Stimulated activated CD8-positive, alpha-beta memory T cell treated with anti-CD3 and anti-CD28 coated beads, Interleukin-15, amount 100 ng/mL, for 24 hours (primary cell): Measurements from ENCODE around the gene RRP15.
A peak's percentile ranks its signal among the peaks of the same experiment; 100 is the strongest.

ENCODE experiments used
- DNase-seq: peaks from one replicate; pipeline ENCODE4 v3.0.0-alpha.2; 2020; ENCODE audit warnings: low read depth

The RRP15 gene, protein sequence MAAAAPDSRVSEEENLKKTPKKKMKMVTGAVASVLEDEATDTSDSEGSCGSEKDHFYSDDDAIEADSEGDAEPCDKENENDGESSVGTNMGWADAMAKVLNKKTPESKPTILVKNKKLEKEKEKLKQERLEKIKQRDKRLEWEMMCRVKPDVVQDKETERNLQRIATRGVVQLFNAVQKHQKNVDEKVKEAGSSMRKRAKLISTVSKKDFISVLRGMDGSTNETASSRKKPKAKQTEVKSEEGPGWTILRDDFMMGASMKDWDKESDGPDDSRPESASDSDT

DNA sequence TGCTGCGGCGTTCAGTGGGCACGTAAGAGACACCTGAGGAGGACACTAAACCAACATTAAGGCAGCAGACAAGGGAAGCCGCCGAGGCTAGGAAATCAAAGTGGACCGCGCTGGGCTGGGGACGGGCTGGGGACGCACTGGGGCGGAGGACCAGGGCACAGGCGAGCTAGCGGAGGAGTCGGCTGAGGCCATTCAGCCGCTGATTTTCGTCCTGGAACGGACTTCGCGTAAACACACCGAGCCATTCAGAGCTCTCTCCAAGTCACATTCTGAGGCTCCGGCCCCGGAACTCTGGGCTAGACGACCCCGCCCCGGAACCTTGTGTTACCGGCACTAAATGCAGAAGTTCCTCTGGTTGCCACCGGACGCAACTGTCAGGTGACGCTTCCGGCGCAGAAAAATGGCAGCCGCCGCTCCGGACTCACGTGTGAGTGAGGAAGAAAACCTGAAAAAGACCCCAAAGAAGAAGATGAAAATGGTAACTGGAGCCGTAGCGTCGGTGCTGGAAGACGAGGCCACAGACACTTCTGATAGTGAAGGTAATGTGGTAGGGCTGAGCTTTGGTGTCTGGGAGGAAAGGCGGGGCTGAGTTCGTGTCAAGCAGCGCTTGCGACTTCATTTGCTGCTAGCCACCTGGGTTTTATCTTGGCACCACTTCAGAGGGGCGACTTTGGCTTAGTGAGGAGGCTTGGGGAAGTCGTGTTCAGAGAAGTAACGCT is at the start of gene RRP15:
TSS of gene RRP15 (plus strand) at position 377 of the 719 bp plus-strand sequence. CDS start at position 401, 24 bp downstream.
- peak; percentile 77 for DNase-seq

DNA sequence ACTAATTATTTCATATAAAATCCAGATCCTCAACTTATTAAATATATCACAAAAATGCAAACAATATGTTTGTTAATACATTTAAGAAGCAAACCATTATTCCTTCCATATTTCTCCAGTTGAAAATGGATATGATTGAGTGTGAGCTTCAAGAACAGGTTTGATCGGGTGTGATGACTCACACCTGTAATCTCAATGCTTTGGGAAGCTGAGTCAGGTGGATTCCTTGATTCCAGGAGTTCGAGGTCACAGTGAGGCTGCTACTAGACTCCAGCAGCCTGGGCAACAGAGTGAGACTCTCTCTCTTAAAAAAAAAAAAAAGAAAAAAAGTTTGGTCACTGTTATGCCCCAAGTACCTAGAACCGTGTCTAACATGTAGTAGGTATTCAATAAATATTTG is 42.9 kb upstream of the RRP15 start:
- no peak for DNase-seq

DNA sequence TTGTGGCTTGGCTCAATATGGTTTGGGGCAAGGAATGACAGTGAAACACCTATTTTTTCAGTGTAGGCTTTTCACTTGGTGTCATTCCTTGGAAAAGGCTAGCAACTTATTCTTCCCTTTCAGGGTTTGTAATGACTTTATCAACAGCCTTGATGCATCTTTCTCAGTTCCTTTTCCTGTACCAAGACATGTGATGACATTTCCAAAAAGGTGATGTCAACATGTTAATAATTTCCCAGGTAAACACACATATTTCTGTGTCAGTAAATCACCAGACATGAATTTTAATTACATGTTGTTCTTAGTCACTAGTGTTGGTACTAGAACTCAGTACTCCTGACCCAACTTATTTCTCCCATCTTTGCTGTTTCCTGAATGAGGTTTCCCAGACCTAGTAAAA is 37.8 kb upstream of the RRP15 start:
- DNase-seq: no peak

DNA sequence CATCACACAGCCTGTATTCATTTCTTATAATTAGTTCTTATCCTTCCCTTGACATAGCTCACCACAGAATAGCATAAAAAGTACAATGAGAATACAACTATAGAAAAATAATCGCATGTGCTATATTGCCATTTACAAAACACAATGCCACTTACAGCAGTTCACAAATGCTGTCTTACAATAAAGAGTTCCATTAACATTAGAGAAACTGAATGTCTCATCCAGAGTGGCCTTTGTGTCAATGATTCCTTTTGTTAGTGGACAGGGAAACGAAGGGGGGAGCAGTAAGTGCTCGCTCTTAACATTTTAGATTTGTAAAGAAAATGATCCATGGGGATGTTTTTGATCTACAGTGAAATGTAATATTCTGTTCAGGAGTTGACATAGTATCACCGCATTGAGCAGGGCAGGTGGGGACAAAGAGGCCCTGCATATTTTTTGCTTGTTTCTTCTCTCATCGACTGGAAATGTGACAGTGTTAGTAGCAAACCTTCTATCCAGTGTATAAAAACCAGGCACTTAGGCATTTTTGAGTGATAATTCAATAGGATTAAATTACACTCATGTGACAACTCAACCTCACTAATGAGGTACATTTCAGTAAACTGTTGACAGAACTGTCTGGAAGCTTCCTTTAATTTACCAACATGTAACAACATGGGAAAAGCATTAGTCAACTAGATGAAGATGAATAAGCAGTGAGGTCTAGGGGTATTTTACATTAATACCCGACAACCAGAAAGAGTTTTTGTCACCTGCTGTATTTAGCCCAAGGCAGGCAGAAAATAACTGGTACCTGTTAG is 35.6 kb upstream of the RRP15 start:
- no peak for DNase-seq

DNA sequence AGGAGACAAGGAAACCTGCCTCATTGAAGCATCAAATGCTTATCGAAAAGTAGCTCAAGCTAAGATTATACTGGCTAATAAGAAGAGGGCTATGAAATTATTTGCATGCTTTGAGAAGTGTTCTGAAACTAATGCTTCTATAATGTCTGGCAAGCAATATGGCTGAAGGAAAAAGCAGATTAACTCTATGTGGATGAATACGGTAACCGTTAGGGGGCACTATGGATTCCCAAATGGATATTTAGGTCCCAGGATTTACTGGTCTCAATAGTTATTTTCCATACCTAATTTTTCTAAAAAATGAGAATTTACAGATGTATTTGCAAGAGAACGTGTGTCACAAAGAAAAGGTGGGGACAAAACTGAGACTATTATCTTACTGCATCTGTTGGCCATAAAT is 34.6 kb upstream of the RRP15 start:
- DNase-seq: no peak

DNA sequence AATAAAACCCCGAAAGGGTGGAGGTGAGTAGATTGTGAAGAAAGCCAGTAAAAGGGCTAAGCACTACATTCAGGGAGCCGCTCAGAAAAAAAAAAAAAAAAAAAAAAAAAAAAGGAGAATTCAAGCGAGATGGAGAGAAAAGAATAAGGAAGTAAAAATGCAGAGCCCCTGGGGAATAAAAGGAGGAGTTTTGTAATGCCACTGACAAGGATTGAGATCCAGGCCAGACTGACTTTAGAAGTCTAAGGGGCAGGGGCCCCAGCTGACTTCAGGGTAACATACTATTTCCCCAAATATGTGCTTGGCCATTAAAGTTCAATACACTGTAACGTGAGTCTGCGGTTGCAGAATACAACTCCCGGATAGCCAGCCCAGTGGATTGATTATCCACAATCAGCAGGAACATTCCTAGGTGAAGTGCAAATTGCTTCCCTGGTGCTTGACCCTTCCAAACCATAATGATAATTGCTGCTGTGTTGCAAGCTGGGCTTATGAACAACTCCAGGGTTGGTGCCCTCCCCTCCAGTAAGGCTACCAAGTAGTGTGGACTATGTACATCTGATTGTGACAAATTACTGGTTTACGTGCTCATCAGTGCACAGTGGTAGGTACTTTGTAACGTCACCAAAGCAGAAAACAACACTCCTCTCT is 30.7 kb upstream of the RRP15 start:
- no peak for DNase-seq

DNA sequence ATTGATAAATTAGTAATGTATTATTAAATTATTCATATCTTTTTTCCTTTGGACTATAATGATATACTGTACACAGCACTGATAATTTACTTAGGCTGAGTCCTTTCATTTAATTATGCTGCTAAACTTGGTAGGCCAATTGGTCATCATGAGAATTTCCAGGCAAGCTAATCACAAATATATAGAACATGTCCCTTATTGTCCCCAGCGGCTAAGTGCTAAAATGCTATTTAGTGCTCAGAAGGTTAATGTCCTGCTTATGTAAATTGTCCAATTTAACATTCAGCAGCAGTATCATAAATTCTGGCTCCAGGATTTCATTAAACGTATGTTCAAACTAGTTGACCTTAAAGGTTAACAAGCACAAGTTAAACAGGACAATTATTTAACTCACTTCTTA is 30.0 kb upstream of the RRP15 start:
- DNase-seq: no peak

DNA sequence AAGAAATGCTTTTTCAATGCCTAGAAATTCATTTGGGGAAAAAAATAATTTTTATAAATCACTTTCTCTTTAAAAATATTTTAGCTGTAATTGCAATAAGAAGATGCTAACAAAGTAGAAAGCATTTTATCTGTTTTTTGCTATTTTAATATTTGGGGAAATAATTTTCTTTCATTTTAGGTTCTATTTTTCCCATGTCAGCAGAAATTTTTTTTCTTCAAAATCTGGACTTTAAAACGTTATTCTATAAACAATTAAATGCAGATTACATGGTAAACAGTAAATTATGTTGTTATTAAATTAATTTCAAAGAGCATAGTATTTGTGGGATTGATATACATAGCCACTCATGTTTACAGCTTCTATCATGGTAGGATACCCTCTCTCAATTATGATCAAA is 27.7 kb upstream of the RRP15 start:
- DNase-seq: no peak

DNA sequence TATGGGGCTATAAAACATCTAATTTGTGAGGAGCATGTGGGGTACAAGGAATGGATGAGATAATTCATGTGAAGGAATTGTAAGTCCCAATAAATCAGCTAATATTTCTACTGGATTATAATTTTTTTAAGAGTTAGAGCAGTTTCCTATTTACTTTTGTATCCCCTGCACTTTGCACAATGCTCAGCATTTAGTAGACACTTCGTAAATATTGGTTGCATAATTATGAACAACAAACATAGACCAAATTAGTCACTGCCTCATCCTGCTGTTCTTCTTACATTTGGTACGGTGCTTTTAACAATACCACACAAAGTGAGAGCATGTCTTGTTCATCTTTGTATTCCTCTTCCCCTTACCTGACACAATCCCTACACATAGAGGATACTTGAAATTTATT is 27.1 kb upstream of the RRP15 start:
- no peak for DNase-seq

DNA sequence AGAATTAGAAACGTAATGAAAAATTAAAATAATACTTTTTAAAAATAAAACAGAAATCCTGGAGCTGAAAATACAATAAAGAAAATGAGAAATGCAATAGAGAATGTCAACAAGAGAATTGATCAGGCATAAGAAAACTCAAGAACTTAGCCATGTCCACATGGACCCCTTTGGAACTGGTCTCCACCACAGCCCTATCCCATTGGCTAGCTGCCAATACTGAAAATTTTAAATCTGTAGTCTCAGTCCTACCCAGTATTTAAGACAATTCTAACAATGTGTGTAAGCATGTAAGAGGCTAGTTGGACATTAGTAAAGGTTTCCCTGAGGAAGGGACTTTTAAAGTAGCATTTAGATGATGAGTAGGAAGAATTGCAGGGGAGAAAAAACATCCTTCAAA is 25.8 kb upstream of the RRP15 start:
- no peak for DNase-seq

DNA sequence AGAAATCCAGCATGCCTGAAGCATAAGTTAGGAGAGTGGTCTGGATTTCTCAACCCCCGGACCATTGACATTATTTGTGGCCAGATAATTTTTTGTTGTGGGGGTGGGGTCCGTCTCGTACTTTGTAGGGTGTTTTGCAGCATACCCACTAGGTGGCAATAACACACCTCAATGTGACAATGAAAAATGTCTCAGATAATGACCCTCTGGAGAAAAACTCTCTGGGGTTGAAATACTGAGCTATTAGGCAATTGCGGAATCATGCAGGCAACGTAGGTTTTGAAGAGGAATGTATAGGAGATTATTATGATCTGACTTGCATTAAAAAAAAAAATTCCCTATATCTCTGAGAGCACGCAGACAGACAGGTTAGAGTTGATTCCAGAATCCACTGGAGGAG is 25.3 kb upstream of the RRP15 start:
- no peak for DNase-seq

DNA sequence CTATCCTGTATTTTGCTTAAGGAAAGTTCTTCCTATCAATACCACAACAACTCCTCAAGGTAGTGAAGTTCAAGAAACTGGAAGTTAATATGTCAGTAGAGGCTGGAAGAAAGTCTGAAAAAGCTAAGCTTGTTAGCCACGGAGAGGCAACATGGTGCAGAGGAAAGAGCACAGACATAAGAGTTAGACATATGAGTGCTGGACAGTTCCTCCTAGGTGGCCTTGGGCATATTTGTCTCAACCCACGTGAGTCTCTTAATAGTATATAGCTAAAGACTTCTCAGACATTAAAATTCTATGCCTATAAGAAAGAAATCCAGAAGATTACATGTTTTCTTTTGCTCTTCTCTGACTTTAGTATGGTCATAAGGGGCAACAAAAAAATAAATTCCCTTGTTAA is 22.8 kb upstream of the RRP15 start:
- DNase-seq: no peak

DNA sequence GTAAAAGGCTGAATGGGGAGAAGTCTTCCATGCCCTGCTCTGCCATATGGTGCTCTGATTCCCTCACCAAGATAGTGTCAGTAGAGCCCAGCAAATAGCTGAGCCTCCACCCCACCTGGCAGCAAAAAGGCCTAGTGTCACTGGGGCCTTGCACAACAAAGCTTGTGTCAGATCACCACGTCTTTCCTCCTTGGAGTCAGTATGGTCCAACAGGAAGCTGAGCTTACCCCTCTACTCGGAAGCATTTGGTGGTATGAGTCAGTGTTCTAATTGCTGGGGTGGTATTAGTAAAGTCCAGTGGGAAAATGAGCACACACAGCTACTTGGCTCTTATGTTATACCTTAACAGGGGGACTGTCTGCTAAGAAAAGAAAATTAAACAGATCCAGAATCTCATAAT is 18.7 kb upstream of the RRP15 start:
- no peak for DNase-seq

DNA sequence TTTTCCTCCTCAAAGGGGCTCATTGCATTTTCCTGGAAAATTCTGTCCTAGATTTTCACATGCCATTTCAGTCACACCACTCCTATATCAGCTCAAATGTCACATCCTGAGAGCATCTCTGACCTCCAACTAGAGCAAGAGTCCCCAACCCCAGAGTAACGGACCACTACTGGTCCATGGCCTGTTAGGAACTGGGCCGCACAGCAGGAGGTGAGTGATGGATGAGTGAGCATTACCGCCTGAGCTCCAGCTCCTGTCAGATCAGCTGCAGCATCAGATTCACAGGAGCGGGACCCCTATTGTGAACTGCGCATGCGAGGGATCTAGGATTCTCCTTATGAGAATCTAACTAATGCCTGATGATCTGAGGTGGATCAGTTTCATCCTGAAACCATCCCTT is 12.7 kb upstream of the RRP15 start:
- no peak for DNase-seq

DNA sequence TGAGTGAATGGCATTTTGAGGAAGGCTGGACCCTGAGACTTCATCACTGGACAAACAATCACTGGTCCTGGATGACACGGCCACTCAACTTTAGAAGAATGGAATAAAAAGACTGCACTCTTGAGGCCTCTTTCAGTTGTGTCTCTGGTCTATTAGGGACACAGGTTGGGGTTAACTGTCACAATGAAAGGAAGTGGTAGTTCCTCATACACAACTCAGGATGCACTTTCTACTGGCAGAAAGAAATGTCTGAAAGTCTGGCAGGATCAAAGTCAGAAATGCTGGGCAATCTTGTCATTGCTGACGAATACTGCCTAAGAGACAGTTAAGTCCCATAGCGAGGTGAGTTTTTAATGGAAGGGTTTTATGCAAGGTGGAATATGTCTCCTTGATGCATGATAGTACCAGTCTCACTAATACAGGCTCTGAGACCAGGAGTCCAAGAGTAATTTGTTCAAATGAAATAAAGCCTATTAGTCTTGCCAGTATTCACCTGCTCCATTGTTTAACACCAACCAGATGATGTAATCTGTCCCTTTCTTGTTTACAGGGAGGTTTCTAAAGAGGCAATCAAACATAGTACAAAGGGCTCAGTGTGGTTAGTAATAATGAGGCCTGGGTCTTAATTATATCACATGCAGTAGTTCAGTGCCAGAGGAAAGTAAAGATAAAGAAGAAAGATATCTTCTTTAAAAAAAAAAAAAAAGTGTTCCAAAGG is 11.2 kb upstream of the RRP15 start:
- no peak for DNase-seq

DNA sequence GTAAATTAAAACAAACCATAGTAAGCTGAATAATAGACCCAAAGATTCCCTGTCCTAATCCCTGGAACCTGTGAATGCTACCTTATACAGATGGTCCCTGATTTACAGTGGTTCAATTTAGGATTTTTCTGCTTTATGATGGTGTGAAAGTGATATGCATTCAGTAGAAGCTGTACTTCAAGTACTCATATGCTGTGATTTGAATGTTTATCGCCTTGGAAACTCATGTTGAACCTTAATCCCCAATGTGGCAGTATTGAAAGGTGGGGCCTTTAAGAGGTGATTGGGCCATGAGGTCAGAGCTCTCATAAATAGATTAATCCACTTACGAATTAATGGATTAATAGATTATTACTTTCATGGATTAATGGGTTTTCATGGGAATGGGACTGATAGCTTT is 10.6 kb upstream of the RRP15 start:
- DNase-seq: no peak

DNA sequence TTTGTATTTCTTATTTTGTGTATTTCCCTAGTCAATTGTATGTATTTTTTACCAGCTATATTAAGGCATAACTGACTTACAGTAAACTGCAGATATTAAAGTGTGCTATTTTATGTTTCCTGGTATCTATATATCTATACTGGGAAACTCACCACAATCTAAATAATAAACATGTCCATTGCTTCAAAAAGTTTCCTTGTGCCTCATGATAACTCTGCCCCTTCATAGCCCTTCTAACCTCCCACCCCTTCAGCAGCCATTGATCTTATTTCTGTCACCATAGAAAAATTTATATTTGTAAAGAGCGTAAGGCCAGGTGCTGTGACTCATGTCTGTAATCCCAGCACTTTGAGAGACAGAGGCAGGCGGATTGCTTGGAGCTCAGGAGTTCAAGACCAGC is 9.3 kb upstream of the RRP15 start:
- no peak for DNase-seq

DNA sequence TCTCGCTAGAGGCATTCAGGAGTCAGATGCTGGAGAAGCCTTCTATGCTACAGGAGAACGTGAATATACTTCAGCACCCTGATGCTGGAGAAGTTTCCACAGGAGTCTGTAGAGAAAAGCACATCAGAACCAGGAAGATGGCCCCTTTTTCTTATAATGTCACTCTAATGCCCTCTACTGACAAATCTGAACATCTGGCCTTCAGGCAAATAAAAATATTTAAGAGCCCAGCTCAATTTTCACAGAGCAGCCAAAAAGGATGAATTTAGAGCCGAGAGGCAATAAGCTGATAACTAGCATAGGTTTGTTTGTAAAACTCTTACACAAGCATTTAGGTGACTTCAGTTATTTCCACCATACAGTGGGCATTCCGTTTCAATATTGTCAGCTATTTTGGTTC is 3.8 kb upstream of the RRP15 start:
- DNase-seq: no peak

DNA sequence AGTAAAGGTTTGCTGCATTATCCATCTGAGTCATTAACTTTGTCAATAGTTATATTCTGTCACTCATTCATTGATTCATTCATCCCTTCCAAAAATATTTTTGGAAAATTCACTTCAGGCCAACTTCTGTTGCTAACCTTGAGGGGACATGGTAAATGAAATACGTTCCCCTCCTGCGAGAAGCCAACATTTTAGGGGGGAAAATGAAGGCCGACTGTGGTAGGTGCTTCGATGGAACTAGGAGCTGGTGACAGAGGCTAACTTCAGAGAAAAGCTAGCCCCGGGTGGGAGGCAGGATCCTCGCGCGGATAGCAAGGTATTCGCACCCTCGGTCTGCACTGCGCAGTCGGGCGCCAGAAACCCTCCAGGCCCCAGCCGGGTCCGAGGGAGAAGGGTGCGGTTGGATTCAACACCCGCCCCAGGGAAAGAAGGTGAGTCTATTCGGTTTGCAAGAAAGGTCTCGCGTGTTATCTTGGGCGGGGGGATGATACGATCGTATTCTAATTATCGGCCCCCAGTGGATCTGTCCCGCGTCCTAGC is 646 bp upstream of the RRP15 start:
- DNase-seq: no peak

DNA sequence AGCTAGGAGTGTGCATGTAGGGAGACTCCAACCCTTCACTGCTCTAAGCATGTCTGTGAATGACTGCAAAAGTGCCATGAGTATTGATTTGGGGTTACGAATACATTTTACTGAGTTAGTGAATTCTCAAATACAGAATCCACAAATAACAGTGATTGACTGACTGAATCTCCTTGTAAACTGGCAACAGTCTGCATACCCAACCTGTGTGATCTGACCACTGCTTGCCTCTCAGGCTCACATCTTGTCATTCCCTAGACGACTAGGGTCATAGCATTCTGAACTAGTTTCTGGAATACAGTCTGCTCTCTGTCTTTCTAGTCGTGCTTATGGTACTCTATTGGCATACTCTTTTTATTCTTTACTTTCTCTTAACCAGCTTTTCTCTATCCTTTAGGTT is 7.4 kb downstream of the RRP15 start:
- no peak for DNase-seq

DNA sequence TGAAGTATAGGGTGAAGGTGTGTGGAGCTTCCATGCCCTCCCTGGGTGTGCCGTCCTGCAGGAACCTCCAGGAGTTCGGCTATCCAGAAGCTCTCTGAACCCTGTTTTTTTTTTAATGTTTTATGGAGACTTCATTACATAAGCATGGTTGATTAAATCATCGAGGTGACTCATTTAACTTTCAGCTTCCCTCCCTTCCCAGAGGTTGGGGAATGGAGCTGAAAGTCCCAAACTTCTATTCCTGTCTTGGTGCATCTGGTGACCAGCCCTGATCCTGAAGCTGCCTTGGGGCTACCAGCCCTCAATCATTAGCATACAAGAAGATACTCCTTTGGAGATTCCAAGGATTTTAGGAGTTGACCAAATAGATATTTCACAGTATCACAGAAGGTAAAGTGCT is 9.5 kb downstream of the RRP15 start:
- DNase-seq: no peak

DNA sequence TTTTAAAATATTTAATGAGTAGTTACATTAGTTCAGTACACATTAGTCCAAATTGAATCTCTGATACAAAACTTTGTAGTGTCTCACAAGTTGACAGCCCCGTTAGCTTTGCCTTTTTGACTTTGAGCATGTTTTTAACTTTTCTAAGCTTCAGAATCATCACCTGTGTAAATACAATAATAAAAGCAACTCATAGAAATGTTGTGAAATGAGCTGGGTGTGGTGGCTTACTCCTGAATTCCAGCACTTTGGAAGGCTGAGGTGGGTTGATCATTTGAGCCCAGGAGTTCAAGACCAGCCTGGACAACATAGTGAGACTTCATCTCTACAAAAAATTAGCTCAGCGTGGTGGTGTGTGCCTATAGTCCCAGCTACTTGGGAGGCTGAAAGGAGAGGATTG is 11.1 kb downstream of the RRP15 start:
- DNase-seq: no peak
